Activated B cell treated with CpG ODN at 0.5 μM for 24 hours (primary cell): Measurements from ENCODE around the gene DPT. TPM values are rescaled to one million over a fixed set of nuclear protein-coding genes. Genes with fewer than 3 reads are reported as not detected.

ENCODE experiments used
- ATAC-seq: fragments of 200-7000 bp; cut with Tn5 transposase; one replicate; pipeline ENCODE4 v1.10.0; 2021; ENCODE audit warnings: low read depth, mild to moderate bottlenecking, moderate library complexity
- CTCF ChIA-PET: fragments of 350-600 bp; sonication (Branson Sonifier 250); formaldehyde crosslinking; loops from one replicate; lab custom pipeline; 2021; ENCODE audit warnings: antibody characterized with exemption; lab: Charles Lee
- POLR2A ChIA-PET: fragments of 350-600 bp; sonication (Branson Sonifier 250); formaldehyde crosslinking; loops from one replicate; lab custom pipeline; 2021; ENCODE audit warnings: antibody characterized with exemption; lab: Charles Lee
- DNase-seq: peaks from one replicate; pipeline ENCODE4 v3.0.0; 2022
- H3K27ac Mint-ChIP-seq: one replicate; pipeline ENCODE4 v1.8.0; 2020; ENCODE audit warnings: mixed read lengths
- H3K27me3 Mint-ChIP-seq: one replicate; pipeline ENCODE4 v1.8.0; 2021; ENCODE audit warnings: mixed read lengths
- H3K36me3 Mint-ChIP-seq: one replicate; pipeline ENCODE4 v1.8.0; 2021; ENCODE audit warnings: low read depth, mixed read lengths
- H3K4me1 Mint-ChIP-seq: one replicate; pipeline ENCODE4 v1.8.0; 2021; ENCODE audit warnings: mixed read lengths
- H3K4me3 Mint-ChIP-seq: one replicate; pipeline ENCODE4 v1.8.0; 2020; ENCODE audit warnings: mild to moderate bottlenecking, mixed read lengths
- H3K9me3 Mint-ChIP-seq: one replicate; pipeline ENCODE4 v1.8.0; 2020; ENCODE audit warnings: mixed read lengths
- intact Hi-C: fragments of 100-400 bp; cut with micrococcal nuclease; formaldehyde crosslinking; loops from one replicate; pipeline ENCODE4 v1.15.1; 2024
- total RNA-seq: library from RNA; stranded (reverse); gene quantifications from 2 replicates; pipeline ENCODE4 v1.2.3, GENCODE V29; 2022
- TF ChIP-seq, protein P1 (sequence below): fragments of 200-600 bp; IDR thresholded peaks from one replicate; pipeline ENCODE4 v1.8.0; 2022; ENCODE audit warnings: antibody characterized with exemption, mild to moderate bottlenecking

The DPT gene
- total RNA-seq, 1 donor from 2014 or later: not detected

DNA sequence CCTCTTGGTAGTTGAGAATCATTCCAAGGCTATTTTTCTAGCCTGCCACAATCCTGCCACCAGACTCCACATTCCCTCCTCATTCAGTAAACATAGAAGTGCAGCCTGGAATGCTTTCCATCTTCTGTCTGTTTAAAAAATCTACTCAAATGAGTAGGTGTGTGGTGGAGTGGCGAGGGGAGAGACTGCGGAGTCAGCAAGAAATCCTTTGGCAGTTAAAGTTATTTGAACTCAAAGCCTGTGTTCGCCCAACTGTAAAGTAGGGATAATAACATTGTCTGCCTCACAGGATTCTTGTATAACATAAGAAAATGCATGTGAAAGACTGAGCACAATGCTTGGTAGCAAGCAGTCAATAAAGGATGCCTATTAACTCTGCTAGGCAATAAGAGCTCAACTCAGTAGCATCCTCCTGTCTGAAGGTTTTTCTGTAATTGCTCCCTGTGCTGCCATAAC is 22.2 kb upstream of the DPT start:
- no peak overlapping the region for H3K27ac Mint-ChIP-seq
- no peak overlapping the region for H3K4me3 Mint-ChIP-seq
- no peaks in the 10 kb centered on the region for H3K9me3 Mint-ChIP-seq
- H3K36me3 Mint-ChIP-seq: no peaks in the 10 kb centered on the region
- ATAC-seq (no peak), DNase-seq (no peak)
- POLR2A ChIA-PET: no interaction called here
- H3K4me1 Mint-ChIP-seq: no peaks in the 10 kb centered on the region
- peaks cover 4% of the 10 kb centered on the region for H3K27me3 Mint-ChIP-seq
- TF ChIP-seq, protein P1, sequence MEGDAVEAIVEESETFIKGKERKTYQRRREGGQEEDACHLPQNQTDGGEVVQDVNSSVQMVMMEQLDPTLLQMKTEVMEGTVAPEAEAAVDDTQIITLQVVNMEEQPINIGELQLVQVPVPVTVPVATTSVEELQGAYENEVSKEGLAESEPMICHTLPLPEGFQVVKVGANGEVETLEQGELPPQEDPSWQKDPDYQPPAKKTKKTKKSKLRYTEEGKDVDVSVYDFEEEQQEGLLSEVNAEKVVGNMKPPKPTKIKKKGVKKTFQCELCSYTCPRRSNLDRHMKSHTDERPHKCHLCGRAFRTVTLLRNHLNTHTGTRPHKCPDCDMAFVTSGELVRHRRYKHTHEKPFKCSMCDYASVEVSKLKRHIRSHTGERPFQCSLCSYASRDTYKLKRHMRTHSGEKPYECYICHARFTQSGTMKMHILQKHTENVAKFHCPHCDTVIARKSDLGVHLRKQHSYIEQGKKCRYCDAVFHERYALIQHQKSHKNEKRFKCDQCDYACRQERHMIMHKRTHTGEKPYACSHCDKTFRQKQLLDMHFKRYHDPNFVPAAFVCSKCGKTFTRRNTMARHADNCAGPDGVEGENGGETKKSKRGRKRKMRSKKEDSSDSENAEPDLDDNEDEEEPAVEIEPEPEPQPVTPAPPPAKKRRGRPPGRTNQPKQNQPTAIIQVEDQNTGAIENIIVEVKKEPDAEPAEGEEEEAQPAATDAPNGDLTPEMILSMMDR: no peak
- CTCF ChIA-PET: no interaction called here
- intact Hi-C loops: no loop called here

DNA sequence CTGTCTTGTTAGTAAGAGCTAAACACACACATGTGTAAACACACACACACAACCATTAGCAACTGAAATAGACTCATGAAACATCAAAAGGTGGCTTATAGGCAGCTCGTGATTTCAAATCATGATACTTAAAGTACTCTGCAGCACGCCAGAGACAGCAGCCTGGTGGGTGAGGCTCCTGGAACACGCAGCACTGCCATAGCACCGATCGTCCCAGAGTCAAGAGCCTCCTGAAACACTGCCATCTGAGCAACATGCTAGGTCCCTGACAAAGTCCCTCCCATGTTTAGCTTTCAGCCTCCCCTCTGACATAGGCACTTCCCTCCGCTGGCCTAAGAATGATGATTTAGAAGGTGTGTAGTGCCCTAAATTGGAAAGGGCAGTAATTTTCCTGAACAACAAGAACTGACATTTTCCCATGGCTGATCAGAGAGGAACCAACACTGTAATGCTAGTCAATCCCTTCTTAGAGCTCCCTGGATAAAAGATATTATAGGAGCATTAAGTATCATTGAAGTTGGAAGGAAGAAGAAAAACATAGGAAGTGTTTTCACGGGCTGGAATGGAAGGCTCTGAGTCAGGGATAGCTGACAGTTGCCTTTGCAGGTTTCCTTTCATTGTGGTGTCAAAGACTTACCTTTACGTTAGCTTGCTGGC is 14.1 kb upstream of the DPT start:
- POLR2A ChIA-PET: no interaction called here
- intact Hi-C loops: no loop called here
- no peaks in the 10 kb centered on the region for H3K36me3 Mint-ChIP-seq
- no peaks in the 10 kb centered on the region for H3K9me3 Mint-ChIP-seq
- H3K4me1 Mint-ChIP-seq: no peaks in the 10 kb centered on the region
- H3K27me3 Mint-ChIP-seq: no peaks in the 10 kb centered on the region
- TF ChIP-seq, protein P1: no peak
- DNase-seq (no peak), ATAC-seq (no peak)
- H3K27ac Mint-ChIP-seq: no peak overlapping the region
- H3K4me3 Mint-ChIP-seq: no peak overlapping the region
- CTCF ChIA-PET: no interaction called here

DNA sequence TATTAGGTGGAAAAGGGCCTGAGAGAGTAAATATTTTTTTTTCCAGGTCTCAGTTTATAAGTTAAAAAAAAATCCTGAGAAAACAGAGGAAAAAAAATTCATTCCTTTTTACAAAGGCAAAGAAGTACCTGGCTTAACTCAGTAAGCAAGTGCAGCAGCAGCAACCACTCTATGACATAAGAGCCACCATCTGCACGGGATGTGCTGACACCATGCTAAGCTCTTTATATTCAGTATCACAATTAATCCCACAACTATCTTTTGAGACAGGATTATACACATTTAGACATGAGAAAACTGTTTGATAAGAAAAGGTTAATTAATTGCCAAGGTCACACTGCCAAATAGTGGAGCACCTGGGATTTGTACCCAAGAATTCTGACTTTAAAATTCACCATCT is 13.4 kb upstream of the DPT start:
- no peak for DNase-seq
- Mint-ChIP-seq H3K27me3 (no peaks in the 10 kb centered on the region), H3K9me3 (no peaks in the 10 kb centered on the region), H3K27ac (no peak overlapping the region), H3K36me3 (no peaks in the 10 kb centered on the region), H3K4me1 (no peaks in the 10 kb centered on the region), H3K4me3 (no peak overlapping the region)
- CTCF ChIA-PET: no interaction called here
- TF ChIP-seq, protein P1: no peak
- ATAC-seq: no peak
- intact Hi-C loops: no loop called here
- POLR2A ChIA-PET: no interaction called here

DNA sequence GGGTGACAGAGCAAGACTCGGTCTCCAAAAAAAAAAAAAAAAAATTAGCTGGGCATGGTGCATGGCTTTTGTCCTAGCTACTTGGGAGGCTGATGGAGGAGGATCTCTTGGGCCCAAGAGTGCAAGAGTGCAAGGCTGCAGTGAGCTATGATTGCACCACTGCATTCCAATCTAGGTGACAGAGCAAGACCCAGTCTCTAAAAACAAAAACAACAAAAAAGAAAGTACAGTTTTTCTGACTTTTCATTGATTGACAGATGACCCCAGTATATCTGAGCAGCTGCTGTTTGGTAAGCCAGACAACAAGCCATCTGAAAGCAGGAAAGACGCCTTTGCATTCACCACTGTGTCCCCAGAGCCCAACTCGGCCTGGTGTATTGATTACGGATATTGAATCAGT is 10.9 kb upstream of the DPT start:
- TF ChIP-seq, protein P1: no peak
- no peak overlapping the region for H3K4me3 Mint-ChIP-seq
- no peaks in the 10 kb centered on the region for H3K9me3 Mint-ChIP-seq
- H3K27ac Mint-ChIP-seq: no peak overlapping the region
- no peaks in the 10 kb centered on the region for H3K36me3 Mint-ChIP-seq
- no peaks in the 10 kb centered on the region for H3K4me1 Mint-ChIP-seq
- H3K27me3 Mint-ChIP-seq: peaks cover 3% of the 10 kb centered on the region
- intact Hi-C loops: no loop called here
- CTCF ChIA-PET: no interaction called here
- ATAC-seq: no peak
- no peak for DNase-seq
- POLR2A ChIA-PET: no interaction called here

DNA sequence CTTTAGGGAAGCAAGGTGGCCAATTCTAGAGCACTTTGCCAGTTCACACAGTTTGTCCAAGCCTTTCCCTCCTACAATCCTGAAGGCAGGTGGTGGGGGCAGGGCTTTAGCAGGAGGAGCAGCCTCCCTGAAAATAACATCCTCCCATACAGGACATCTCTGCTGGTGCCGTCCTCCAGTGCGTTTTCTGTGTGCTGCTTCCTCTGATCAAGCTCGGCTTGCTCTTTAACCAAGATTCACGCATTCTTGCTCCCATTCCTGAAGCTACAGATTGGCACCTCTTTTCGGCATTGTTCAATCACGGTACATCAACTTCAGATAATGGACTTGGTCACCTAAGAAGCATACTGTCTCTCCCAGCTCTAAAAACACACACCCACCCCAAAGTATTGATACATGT is 7.5 kb upstream of the DPT start:
- TF ChIP-seq, protein P1: no peak
- no peak overlapping the region for H3K27ac Mint-ChIP-seq
- H3K4me1 Mint-ChIP-seq: no peaks in the 10 kb centered on the region
- no peak for ATAC-seq
- H3K27me3 Mint-ChIP-seq: peaks cover 5% of the 10 kb centered on the region
- ChIA-PET CTCF (no interaction called here), POLR2A (no interaction called here)
- DNase-seq: no peak
- no peaks in the 10 kb centered on the region for H3K9me3 Mint-ChIP-seq
- no peaks in the 10 kb centered on the region for H3K36me3 Mint-ChIP-seq
- intact Hi-C loops: no loop called here
- H3K4me3 Mint-ChIP-seq: no peak overlapping the region
